SH-SY5Y (cell line): ENCODE data around the gene MAP3K6.

Source experiments
- GATA2 ChIP-seq: IDR thresholded peaks from 2 replicates; pipeline ENCODE4 v1.6.1; 2011; ENCODE audit warnings: mild to moderate bottlenecking, low read depth, low read length
- GATA3 ChIP-seq: IDR thresholded peaks from 2 replicates; pipeline ENCODE4 v1.6.1; 2011; ENCODE audit warnings: low read depth, mild to moderate bottlenecking, low read length, moderate library complexity

Gene MAP3K6

DNA sequence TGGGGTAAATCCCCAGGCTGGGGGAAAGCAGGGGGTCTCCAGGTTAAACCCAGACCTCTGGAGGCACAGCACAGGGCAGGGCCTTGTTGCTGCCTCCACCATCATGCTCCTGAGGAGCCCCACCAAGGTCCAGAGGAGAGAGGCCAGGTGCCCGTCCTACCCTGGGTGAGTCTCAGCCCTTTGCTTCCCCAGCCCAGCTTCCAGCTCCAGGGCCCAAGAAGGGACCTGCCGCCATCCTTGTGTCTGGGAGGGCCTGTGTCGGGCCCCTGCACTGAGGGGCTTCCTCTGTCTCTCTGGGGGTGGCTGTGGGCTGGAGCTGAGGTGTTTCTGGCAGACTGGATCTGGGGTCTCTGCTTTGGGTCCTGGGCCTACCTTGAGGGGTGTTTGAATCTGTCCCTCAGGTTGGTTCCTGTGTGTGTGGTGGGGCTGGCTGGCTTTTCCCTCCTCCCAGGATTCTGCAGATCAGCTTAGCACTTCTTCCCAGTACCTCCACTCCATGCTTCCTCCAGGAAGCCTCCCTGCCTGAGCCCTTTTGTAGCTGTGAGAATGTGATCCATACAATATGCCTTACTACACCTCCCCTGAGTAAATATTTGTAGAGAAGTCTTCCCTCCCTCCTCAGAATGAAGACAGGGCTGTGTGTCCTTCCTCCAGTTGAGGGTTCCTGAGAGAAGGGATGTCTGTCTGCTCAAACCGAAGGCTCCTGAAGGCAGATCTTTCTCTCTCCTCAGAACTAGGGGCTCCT is 31.8 kb upstream of the MAP3K6 start:
- TF ChIP-seq GATA3 = no peak
- no peak for TF ChIP-seq GATA2

DNA sequence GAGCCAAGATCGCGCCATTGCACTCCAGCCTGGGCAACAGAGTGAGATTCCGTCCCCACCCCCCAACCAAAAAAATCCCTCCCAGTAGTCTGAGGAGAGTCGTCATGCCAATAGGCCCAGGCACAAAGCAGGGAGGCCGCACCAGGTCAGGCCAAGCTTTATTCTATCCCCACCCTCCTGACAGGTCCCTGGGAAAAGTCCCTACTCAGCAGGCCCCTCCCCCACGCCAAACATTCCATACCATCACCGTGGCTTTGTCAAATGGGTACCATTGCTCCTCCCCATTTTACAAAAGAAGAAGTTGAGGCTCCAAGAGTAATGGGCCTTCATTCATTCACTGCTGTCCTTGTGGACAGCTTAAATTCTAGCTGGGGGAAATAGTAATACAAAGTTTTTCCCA is 31.0 kb upstream of the MAP3K6 start:
- TF ChIP-seq GATA3 = no peak
- TF ChIP-seq GATA2 = no peak

GRCh38 chr1:27397110-27397509 is 30.3 kb upstream of the MAP3K6 start:
- no peak for TF ChIP-seq GATA3
- no peak for TF ChIP-seq GATA2

DNA sequence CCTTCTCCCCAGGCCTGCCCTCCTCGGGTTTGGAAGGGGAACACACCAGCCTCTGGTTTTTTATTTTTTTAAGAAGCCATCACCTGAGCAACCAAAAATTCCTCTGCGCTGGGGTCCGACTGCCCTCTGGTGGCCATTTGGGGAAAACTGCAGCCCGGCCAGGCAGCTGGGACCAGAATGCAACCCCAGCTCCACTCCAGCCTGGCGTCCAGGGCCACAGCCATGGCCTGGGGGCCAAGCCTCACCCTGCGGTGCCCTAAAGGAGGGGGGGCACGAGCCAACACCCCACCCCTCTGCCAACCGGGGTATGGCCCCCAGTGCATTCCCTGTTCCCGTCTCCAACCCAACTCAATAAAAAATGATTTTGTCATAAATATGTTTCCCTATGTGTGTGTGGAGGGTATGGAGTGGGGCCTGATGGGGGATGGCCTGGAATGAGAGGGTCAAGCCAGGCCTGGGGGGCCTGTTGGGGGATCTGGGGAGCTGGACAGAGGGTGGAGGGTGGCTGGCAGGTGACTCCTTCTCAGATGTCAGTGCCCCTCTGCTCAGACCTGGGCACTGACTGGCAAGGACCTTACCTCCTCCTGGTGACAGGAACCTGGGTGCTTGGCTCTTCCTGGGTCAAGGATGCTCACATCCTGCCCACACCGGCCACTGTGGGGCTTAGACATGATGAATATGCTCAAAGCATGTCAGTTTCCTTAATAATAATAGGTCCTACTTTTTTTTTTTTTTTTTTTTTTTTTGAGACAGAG is 28.9 kb upstream of the MAP3K6 start:
- TF ChIP-seq GATA2 (no peak), GATA3 (no peak)

DNA sequence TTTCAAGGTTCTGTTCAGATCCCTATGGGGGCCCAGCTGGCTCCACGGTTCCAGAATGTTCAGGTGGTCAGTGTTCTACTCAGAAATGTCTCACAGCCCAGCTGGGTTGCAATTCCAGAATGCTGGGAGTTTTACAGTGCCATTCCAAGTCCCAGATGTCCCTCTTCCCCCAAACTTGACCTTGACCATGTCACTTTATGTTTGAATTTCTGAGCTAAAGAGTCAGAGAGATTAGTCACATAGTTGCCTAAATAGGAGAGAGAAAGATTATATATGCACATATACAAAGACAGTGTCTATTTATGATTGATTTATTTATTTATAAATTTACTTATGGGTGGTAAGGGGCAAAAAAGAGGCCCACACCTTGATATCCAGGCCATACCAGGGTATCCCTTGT is 28.2 kb upstream of the MAP3K6 start:
- TF ChIP-seq GATA3 (no peak), GATA2 (no peak)

DNA sequence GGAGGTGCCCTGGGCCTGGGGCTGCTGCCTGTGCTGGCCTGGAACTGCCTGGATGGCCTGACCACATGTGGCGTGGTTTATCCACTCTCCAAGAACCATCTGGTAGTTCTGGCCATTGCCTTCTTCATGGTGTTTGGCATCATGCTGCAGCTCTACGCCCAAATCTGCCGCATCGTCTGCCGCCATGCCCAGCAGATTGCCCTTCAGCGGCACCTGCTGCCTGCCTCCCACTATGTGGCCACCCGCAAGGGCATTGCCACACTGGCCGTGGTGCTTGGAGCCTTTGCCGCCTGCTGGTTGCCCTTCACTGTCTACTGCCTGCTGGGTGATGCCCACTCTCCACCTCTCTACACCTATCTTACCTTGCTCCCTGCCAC is 27.5 kb upstream of the MAP3K6 start:
- TF ChIP-seq GATA2 = no peak
- no peak for TF ChIP-seq GATA3

- no peak for TF ChIP-seq GATA2
- no peak for TF ChIP-seq GATA3
These were observed 27.0 kb upstream of the MAP3K6 start for GRCh38 chr1:27393641-27394281.

- TF ChIP-seq GATA3 (no peak), GATA2 (no peak)
These were observed 26.2 kb upstream of the MAP3K6 start for GRCh38 chr1:27392778-27393635.

GRCh38 chr1:27392096-27392777 is 25.5 kb upstream of the MAP3K6 start, which contains the start of gene GPR3:
Gene GPR3 (plus strand): TSS chr1:27392622. CDS start chr1:27393799, 1,177 bp downstream.
- TF ChIP-seq GATA3 (no peak), GATA2 (no peak)

DNA sequence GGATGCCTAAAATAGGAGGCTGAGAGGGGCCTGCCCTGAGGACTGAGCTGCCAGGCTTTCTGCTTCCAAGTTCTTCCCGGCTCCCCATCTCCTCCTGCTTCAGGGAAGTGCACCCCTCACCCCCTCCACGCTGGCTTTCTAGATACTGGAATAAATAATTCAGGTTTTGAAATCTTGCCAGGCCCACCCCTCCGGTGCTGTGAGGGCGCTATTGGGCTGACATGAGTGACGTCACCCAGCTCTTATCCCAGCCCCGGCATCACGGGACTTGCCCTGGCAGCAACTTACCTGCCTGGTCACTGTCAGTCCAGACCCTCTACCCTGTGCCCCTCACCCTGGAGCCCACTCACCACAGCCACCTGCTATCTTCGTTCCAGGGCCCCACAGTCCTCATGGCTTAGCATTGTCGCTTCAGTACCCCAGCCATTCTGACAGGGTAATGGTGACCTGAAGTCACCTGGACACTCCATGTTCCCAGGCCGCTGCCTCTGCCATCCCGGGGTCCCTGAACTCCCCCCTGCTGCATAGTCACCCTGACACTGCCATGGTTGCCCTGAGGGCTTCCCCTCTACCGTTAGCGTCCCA is 24.8 kb upstream of the MAP3K6 start:
- TF ChIP-seq GATA3 = no peak
- TF ChIP-seq GATA2 = no peak

GRCh38 chr1:27388337-27389005 is 21.7 kb upstream of the MAP3K6 start:
- no peak for TF ChIP-seq GATA3
- no peak for TF ChIP-seq GATA2

GRCh38 chr1:27383661-27384060 is 16.9 kb upstream of the MAP3K6 start:
- no peak for TF ChIP-seq GATA2
- TF ChIP-seq GATA3 = no peak

- no peak for TF ChIP-seq GATA3
- no peak for TF ChIP-seq GATA2
These were observed 16.4 kb upstream of the MAP3K6 start, which contains the start of gene CD164L2 for GRCh38 chr1:27383039-27383605. Gene CD164L2 (minus strand): TSS chr1:27383333. CDS start chr1:27383239, 94 bp downstream.
